DOHH2 (cell line): ENCODE measurements around the gene STRIP1.

Experiments
- H3F3A ChIP-seq: fragments of 200-600 bp; sonication (generic), shearing (Covaris generic); 2 replicates; pipeline ENCODE4 v1.6.0; 2016; ENCODE audit warnings: antibody characterized with exemption, mild to moderate bottlenecking; ENCODE audit not compliant: control insufficient read depth, insufficient read depth
- H3K27ac ChIP-seq: fragments of 200-600 bp; sonication (generic); 2 replicates; pipeline ENCODE4 v1.5.1; 2014; ENCODE audit warnings: low read depth, mild to moderate bottlenecking, low read length, moderate library complexity
- H3K27me3 ChIP-seq: fragments of 200-600 bp; sonication (generic); 2 replicates; pipeline ENCODE4 v1.6.1; 2014; ENCODE audit warnings: mild to moderate bottlenecking, low read length, mixed read lengths; ENCODE audit not compliant: control insufficient read depth
- H3K36me3 ChIP-seq: fragments of 200-600 bp; sonication (generic); 2 replicates; pipeline ENCODE4 v1.6.1; 2014; ENCODE audit warnings: mild to moderate bottlenecking, low read length, moderate library complexity, mixed read lengths; ENCODE audit not compliant: control insufficient read depth
- H3K4me1 ChIP-seq: fragments of 200-600 bp; sonication (generic); 2 replicates; pipeline ENCODE4 v1.6.1; 2014; ENCODE audit warnings: mild to moderate bottlenecking, low read length, mixed read lengths; ENCODE audit not compliant: control insufficient read depth
- H3K4me2 ChIP-seq: fragments of 200-600 bp; sonication (generic); 2 replicates; pipeline ENCODE4 v1.6.0; 2014; ENCODE audit warnings: mild to moderate bottlenecking, low read length, moderate library complexity
- H3K4me3 ChIP-seq: fragments of 200-600 bp; sonication (generic); 2 replicates; pipeline ENCODE4 v1.5.1; 2014; ENCODE audit warnings: mild to moderate bottlenecking, low read length, mixed read lengths
- H3K79me2 ChIP-seq: fragments of 200-600 bp; sonication (generic); 2 replicates; pipeline ENCODE4 v1.6.1; 2014; ENCODE audit warnings: mild to moderate bottlenecking, low read length, mixed read lengths; ENCODE audit not compliant: control insufficient read depth
- H3K9me2 ChIP-seq: fragments of 200-600 bp; sonication (generic); replicated peaks from 2 replicates; pipeline ENCODE4 v1.6.1; 2014; ENCODE audit warnings: mild to moderate bottlenecking, low read length, mixed read lengths; ENCODE audit not compliant: control insufficient read depth
- H3K9me3 ChIP-seq: fragments of 200-600 bp; sonication (generic); 2 replicates; pipeline ENCODE4 v1.6.1; 2014; ENCODE audit warnings: antibody characterized with exemption, low read length, mixed read lengths; ENCODE audit not compliant: control insufficient read depth, insufficient read depth
- H4K20me1 ChIP-seq: fragments of 200-600 bp; sonication (generic); 2 replicates; pipeline ENCODE4 v1.6.0; 2014; ENCODE audit warnings: low read depth, mild to moderate bottlenecking, antibody characterized with exemption, low read length, moderate library complexity; ENCODE audit not compliant: control insufficient read depth, insufficient read depth
- CTCF ChIP-seq: fragments of 200-600 bp; sonication (generic); IDR thresholded peaks from one replicate; pipeline ENCODE4 v1.5.1; 2014; ENCODE audit warnings: antibody characterized with exemption, mild to moderate bottlenecking, low read depth, low read length; ENCODE audit not compliant: poor library complexity, severe bottlenecking
- EZH2phosphoT487 ChIP-seq: fragments of 200-600 bp; sonication (generic); IDR thresholded peaks from 2 replicates; pipeline ENCODE4 v1.6.1; 2017; ENCODE audit warnings: borderline replicate concordance, mild to moderate bottlenecking, antibody characterized with exemption, low read length, moderate library complexity, mixed read lengths

STRIP1 gene

DNA sequence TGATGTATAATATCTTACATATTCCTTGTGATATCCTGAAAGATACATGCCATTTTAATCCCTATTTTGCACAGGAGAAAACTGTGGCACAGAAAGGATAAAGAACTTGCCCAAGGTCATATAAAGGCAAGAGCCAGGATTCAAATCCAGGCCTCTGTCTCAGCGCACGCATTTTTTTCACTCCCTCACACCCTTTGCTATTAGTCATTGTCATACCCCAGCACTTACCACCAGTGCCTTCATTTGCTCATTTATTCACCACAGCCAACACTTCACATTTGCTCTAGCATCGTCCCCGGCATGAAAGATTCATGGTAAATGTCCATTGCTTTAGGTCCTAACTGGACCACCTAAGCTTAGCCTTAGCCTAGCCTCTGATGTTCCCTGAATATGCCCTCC lies 21.9 kb downstream of the STRIP1 start:
- Histone ChIP-seq H3K4me2 (no peak overlapping the region), H3K4me3 (no peak overlapping the region), H3K27ac (no peak overlapping the region), H3K9me2 (no peaks in the 10 kb centered on the region), H3F3A (no peaks in the 10 kb centered on the region), H3K36me3 (peaks cover 55% of the 10 kb centered on the region), H3K9me3 (no peaks in the 10 kb centered on the region), H4K20me1 (no peaks in the 10 kb centered on the region), H3K79me2 (no peaks in the 10 kb centered on the region), H3K27me3 (no peaks in the 10 kb centered on the region), H3K4me1 (no peaks in the 10 kb centered on the region)
- TF ChIP-seq CTCF = no peak

DNA sequence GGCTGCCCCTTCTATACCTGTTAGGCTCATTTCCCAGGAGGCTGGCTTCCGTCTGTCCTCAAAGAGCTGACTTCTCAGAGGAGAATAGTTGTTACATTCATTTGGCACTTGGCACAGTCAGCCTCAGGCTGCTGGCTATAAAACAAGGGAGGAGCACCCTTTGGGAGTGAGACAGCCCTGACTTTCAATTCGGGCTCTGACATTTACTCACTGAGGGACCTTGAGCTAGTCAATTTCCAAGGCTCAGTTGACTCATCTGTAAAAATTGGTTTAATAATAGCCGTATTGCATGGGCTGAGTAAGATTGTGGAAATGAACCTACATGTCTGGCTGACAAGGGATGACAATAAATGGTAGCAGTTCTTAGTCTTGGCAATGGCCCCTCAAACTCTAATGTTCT lies 22.4 kb downstream of the STRIP1 start:
- no peak overlapping the region for H3K4me2 ChIP-seq
- H3K4me3 ChIP-seq = no peak overlapping the region
- H3K36me3 ChIP-seq = peaks cover 50% of the 10 kb centered on the region
- H3K27me3 ChIP-seq = no peaks in the 10 kb centered on the region
- no peaks in the 10 kb centered on the region for H3K9me2 ChIP-seq
- no peaks in the 10 kb centered on the region for H3K4me1 ChIP-seq
- no peaks in the 10 kb centered on the region for H3K79me2 ChIP-seq
- H3K27ac ChIP-seq = no peak overlapping the region
- no peaks in the 10 kb centered on the region for H3K9me3 ChIP-seq
- no peaks in the 10 kb centered on the region for H3F3A ChIP-seq
- no peaks in the 10 kb centered on the region for H4K20me1 ChIP-seq
- no peak for TF ChIP-seq EZH2phosphoT487
- no peak for TF ChIP-seq CTCF

- peaks cover 43% of the 10 kb centered on the region for H3K36me3 ChIP-seq
- H3K27me3 ChIP-seq = no peaks in the 10 kb centered on the region
- H3K27ac ChIP-seq = no peak overlapping the region
- no peaks in the 10 kb centered on the region for H3F3A ChIP-seq
- H3K4me1 ChIP-seq = no peaks in the 10 kb centered on the region
- H3K9me2 ChIP-seq = no peaks in the 10 kb centered on the region
- H4K20me1 ChIP-seq = no peaks in the 10 kb centered on the region
- no peaks in the 10 kb centered on the region for H3K79me2 ChIP-seq
- no peak for TF ChIP-seq CTCF
- no peak for TF ChIP-seq EZH2phosphoT487
- H3K4me2 ChIP-seq = no peak overlapping the region
- no peaks in the 10 kb centered on the region for H3K9me3 ChIP-seq
- no peak overlapping the region for H3K4me3 ChIP-seq
These were observed 23.6 kb downstream of the STRIP1 start for GRCh38 chr1:110057963-110058518.

DNA sequence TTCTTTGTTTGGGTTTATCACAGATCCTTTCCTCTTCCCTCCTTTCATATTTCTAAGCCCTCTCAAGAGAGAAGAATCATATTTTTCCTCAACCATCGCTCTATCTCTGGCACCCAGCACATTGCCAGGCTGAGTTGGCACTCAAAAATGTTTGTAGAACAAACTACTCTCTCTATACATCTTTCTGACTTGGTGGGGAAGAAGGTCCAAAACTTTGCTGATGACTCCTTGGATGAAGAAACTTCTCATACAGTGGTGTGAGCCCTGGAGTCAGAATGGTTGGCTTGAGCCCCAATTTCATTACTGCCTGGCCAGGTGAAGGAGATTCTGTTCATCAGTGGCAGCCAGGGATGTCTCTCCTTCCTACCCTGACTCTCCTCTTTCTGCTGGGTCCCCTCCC lies 24.2 kb downstream of the STRIP1 start:
- H3K27me3 ChIP-seq = no peaks in the 10 kb centered on the region
- no peak overlapping the region for H3K4me2 ChIP-seq
- TF ChIP-seq EZH2phosphoT487 (no peak), CTCF (no peak)
- no peaks in the 10 kb centered on the region for H4K20me1 ChIP-seq
- no peaks in the 10 kb centered on the region for H3K4me1 ChIP-seq
- no peak overlapping the region for H3K27ac ChIP-seq
- H3K36me3 ChIP-seq = peaks cover 38% of the 10 kb centered on the region
- no peaks in the 10 kb centered on the region for H3K9me3 ChIP-seq
- H3K4me3 ChIP-seq = no peak overlapping the region
- H3F3A ChIP-seq = no peaks in the 10 kb centered on the region
- no peaks in the 10 kb centered on the region for H3K79me2 ChIP-seq
- H3K9me2 ChIP-seq = no peaks in the 10 kb centered on the region
